Kidney capillary endothelial cell (primary cell): Measurements from ENCODE around the gene OGFR.

Experiments
- DNase-seq: peaks from one replicate; pipeline ENCODE4 v3.0.0-alpha.2; 2018; ENCODE audit warnings: low spot score

The OGFR gene

DNA sequence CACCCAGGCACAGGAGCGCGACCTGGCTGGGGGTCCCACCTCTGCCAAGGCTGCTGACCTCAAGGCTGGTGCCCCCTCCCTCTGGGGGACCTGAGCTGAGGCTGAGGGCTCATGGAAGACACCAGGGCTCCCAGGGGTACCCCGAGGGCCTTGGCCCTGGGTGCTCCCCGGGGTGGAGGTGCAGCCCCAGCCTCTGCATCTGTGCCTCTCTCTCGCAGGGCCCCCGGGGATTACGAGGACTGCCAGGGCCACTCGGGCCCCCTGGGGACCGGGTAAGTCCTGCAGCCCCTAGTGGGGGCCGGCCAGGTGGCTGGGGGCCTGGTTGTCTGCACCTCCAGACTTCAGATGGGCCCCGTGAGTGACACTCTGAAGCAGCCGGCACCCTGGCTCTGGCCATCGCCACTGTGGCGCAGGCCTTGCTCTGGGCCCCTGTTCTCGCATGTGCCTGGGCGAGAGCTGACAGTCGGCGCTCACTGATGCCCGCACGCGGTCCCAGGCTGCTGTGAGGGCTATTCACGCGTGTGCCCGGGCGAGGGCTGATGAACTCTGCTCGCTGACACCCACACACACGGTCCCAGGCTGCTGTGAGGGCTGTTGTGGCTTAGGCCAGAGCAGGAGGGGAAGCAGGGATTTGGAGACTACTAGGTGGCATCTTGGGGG is 21.5 kb downstream of the OGFR start:
- no peak for DNase-seq

DNA sequence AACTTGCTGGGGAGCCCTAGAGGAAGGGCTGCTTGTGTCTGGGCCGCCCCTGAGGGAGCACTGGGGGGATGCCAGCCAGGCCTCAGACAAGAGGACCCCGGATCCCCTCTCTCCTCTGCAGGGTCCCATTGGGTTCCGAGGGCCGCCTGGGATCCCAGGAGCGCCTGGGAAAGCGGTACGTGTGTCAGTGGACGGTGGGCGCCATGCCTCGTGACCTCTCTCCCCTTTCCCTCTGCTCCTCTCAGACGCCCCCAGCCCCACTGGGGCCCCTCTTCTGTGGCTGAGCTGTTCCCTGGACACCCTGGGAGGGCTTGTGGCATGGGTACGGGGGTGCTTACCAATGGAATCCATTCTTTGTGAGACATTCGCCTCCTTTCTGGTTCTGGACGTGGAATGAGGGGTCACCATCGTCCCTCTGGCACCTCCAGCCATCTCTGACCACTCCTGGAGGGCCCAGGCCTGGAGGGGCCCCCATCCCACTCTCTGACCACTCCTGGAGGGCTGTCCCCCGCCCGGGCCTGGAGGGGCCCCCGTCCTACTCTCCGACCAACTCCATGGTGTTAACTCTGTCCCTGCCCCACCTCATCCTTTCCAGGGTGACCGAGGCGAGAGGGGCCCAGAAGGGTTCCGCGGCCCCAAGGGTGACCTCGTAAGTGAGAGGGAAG is 22.1 kb downstream of the OGFR start:
- no peak for DNase-seq

DNA sequence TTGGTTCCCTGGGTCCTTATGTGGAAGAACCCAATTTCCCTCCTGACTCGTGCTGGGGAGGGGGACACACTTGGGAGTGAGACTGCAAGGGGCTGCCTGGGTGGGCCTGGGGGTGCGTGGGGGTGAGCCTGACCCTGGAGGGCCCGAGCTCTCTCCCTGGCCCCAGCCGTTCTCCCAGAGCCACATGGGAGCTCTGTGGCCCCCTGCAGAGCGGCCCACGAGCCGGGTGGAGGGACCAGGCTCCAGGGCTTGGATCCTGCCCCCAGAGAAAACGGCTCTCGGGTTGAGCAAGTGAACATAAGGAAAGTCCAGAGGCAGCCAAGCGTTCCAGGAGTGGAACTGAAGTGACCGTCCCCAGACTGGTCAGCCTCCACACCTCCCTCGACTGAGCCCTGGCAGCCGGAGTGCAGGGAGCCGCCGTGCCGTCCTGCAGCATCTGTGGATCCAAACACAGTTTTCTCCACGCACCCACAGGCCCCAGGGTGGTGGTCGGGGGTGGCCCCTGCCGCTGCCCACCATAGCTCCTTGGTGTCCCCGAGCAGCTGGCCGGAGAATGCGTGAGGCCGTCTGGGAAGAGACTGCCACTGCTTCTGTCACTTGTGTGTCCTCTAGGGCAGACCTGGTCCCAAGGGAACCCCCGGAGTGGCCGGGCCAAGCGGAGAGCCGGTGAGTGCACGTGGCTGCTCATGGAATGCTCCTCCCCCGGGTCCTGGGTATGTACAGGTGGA is 22.8 kb downstream of the OGFR start:
- no peak for DNase-seq

DNA sequence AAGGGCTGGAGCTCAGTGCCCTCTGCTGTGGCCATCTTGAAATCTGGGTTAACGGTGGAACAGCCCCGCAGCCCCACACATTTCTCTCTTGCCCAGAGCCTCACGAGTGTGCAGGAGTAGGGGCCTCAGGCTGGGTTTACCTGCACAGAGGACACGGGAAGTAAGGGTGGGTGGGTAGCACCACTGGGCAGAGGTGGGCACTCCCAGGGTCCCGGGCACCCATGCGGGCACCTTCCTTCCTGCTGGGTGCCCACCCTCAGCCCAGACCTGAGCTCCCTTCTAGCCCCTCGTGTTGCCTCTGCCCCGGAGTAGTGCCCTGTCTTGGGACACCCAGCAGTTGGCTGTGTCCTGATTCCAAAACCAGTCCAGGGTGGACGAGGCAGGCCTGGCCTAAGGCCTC is 23.4 kb downstream of the OGFR start:
- no peak for DNase-seq

DNA sequence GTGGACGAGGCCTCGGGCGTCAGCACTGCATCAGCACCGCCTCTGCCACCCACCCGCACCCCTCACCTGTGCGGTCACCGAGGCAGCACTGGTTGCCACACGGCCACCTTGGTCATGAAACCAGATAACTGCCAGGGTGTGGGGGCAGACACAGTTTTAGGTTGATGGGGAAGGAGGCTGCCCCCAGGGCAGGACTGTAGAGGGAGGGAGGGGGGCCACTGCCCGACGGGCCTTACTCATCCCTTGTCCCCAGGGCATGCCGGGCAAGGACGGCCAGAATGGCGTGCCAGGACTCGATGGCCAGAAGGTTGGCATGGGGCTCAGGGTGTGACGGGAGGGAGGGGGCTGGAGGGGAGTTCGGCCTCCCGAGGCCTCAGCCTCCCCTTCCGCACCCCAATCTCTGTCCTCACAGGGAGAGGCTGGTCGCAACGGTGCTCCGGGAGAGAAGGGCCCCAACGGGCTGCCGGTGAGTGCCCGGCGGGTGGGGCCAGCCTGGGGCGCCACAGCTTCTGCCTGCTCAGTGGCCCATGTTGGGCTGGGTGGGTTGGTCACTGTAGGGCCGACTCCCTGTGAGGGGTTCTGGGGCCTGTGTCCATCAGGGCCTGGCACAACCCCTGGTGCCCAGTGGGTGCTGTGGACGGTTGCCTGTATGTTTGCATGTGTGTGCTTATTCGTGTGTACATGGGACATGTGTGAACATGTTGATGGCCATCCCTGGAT is 24.0 kb downstream of the OGFR start:
- no peak for DNase-seq

DNA sequence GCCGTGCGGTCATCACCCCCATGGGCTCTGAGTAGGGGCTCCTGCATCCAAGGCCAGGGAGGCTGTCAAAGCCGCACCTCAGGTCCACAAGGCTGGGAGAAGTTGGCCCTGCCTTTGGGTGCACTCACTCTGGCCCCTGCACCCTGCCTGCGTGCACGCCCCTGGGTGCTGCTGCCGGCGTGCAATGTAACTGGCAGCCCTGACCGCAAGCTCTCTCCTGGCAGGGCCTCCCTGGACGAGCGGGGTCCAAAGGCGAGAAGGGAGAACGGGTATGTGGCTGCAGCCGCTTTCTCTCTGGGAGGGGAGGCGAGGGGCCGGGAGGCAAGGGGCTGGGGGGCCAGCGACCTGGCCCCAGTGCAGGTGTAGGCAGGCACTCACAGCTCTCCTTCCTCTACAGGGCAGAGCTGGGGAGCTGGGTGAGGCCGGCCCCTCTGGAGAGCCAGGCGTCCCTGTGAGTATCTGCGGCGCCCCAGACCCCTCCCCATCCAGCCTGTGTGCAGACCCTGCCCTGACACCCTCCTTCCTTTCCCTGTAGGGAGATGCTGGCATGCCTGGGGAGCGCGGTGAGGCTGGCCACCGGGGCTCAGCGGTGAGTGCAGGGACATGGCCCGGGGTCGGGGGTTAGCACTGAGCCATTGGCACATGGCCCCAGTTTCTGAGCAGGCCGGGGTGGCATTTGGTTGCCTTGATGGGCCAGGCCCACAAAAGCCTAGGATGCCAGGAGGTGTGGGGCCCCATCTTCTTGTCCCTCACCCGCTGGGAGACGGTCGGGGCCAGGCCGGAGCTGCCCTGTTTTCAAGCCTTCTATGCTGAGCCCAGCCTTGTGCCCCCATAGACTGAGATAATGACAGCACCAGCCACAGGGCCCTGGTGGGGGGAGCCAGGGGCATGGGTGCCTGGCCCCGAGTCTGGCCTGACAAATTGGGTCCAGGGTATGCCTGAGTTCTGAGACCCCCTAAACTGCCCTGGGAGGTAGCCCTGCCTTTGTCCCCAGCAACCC is 24.9 kb downstream of the OGFR start:
- DNase-seq = no peak

DNA sequence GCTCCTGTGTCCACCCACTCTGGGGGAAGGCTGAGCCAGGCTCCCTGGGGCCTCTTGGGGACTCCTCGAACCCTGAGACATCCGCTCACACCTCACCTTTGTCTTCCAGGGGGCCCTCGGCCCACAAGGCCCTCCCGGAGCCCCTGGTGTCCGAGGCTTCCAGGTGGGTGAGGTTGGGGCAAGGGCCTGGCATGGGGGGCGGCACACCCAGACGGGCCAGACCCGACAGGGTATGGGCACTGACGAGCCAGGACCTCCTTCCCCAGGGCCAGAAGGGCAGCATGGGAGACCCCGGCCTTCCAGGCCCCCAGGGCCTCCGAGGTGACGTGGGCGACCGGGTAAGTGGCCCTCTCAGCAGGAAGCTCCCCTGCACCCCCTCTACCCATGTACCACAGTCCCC is 25.6 kb downstream of the OGFR start:
- no peak for DNase-seq

DNA sequence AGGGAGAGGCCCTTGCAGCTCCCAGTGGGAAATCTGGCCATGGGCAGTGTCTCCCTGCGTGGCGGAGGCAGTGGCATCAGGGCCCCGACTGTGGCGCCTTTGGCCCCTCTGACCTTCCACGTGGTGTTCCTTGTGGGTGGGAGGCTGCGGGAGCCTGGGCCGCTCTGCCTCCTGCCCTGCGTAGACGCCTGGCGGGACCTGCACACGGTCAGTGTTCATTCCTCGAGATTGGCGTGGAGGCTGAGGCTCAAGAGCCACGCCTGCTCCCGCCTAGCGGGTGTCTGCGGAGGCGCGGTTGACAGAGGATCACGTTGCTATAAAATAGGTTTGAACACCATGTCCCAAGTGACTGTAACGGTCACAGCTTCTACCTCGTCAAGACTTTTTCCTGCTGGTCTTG is 26.2 kb downstream of the OGFR start:
- DNase-seq = no peak

DNA sequence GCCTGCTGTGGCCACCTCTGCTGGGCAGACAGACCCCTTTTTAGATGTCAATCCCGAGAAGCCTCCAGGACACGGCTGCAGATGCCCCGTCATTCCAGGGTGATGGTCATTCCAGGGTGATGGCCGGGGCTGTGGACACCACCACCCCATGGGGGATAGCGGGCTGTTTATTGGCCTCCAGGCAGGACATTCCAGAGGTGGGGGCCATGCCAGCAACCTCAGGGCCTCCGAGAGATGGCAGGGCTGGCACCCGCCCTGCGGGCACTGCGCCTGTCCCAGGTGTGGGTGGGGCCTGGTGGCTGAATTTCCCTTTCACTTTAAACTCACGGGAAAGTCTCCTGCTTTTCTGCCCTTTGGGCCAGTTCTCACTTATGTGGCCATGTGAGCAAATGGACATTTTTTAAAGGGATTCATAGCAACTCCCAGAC is 26.7 kb downstream of the OGFR start:
- no peak for DNase-seq

DNA sequence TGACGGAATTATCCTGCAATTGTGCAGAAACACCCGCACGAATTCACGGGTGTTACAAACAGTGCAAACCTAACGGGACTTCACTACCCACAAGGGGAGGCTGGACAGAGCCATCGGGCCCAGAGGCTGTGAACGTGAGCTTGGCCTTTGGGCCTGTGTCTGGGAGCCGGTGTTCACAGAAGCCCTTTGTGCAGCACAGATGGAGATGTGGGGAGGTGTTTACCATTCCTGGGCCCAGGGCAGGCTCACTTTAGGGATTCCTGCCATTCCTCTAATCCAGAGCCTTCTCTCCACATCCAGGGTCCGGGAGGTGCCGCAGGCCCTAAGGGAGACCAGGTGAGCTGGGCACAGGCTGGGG is 27.2 kb downstream of the OGFR start:
- DNase-seq = no peak

DNA sequence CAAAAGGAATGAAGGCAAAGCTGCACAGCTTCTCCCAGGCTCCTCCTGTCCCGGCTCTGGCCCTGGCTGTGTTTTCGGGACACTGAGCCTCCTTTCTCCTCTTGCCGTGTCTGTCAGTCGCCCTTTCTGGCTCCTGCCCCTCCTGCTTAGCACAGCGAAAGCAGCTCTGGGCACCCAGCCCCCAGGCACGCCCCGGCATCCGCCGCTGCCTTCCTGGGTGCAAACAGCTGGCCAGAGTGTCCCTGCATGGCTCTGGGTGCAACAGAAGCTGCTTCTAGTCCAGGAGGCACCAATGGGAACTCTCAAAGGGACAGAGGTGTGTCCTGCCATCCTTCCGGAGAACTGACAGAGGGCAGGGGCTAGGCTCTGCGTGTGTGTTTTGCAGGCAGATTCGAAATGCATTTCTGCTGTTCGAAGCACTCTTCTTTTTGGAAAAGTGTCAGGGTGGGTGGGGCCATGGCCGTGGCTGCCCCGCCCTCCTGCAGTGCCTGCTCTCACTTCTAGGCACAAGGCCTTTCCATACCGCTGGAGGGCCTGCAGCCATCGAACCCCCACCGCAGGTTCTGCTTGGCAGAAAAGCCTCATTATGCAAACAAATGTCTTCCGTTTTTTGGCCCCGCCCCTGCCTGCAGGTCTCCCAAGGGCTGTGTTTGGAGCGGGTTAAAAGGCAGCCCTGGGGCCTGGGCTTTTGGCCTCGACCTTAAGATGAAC is 27.7 kb downstream of the OGFR start:
- no peak for DNase-seq

DNA sequence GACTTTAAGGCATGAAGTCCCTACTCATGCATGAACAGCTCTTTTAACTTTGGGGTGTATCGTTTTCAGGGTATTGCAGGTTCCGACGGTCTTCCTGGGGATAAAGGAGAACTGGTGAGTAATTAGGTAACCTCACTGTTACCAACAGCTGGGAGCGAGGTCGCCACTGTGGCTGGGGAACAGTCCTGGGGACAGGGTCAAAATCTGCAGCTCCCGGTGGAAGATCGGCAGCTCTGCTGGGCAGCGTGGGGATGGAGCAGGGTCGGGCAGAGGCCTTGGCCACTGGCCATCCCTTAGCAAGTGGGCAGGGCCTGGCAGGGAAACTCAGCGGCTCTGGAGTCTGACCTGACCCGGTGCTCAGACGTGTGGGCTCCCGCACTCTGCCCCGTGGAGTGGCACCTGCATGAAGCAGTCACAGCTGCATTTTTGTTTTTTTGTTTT is 28.3 kb downstream of the OGFR start:
- DNase-seq = no peak

DNA sequence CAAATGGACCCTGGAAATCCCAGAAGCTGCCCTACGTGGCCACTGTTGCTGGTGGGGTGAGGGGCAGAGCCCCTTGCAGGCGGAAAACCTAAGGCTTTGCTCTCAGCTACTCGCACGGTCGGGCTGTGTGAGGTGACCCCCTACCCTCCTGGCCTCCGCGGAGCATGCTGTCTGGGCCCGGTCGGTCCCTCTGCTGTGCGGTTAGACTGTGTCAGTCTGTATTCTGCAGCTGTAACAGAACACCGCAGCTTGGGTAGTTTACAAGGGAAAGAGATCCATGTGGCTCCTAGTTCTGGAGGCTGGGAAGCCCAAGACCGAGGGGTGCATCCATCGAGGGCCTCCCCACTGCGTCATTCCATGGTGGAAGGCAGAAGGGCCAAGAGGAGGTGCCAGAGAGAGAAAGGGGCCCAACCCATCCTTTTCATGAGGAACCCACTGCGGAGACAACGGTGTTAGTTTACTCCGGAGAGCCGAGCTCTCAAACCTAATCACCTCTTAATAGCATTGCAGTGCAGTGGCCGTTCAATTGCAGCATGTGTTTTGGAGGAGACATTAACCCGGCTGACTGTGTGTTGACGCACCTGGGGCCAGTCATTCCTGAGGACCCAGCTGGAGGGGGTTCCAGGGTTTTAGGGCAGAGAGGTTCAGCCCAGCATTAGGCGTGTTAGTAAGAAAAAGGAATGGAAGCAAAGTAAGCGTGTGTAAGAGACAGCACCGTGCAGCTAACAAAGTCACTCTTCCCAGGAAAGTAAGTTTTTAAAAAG is 30.5 kb downstream of the OGFR start:
- no peak for DNase-seq

DNA sequence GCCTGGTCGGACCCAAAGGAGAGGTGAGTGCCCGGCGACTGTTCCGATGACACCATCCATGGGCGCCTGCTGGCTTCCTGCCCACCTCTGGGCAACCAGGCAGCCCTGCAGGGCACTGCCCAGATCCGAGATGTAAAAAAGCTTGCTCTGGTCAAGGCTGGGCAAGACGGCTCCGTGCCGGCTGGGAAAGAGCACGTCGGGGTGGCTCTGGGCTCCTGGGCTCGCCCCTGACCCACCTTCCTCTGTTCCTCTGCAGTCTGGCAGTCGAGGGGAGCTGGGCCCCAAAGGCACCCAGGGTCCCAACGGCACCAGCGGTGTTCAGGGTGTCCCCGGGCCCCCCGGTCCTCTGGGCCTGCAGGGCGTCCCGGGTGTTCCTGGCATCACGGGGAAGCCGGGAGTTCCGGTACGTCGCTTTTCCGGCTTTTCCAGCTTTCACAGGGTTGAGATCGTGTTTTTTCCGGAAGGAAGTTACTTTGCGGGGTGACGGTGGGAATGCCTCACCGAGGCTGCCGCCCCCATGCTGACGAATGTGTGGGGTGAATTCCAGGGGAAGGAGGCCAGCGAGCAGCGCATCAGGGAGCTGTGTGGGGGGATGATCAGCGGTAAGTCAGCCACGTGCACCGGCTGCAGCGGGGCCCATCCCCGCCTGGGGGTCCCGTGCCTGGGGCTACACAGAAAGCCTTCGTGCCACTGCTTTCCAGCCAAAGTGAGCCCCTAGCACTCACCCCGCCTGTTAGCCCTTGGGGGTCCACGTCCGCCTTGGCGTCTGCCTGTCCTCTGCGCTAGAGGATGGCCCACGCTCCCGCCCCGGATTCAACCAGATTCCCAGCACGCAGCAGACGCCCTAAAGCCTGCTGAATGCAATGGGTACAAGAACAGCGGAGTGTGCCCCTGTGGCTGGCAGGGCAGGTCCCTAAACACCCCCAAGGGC is 31.6 kb downstream of the OGFR start:
- DNase-seq = peak; percentile 36

DNA sequence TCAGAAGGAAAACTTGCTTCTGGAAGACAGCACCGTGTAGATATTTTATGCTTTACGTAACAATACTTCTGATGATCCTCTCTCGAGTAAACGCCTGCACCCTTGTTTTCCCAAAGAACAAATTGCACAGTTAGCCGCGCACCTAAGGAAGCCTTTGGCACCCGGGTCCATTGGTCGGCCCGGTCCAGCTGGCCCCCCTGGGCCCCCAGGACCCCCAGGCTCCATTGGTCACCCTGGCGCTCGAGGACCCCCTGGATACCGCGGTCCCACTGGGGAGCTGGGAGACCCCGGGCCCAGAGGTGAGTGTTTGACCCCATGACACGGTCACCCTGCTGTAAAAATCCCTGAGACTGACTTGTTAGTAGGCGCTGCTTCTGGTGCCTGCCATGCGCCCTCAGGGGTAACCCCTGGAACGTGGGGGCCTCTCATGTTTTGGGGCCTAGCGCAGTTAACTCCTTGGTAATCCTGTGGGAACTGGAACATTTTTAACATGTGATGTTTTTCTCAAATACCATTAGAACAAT is 32.4 kb downstream of the OGFR start:
- DNase-seq = no peak

DNA sequence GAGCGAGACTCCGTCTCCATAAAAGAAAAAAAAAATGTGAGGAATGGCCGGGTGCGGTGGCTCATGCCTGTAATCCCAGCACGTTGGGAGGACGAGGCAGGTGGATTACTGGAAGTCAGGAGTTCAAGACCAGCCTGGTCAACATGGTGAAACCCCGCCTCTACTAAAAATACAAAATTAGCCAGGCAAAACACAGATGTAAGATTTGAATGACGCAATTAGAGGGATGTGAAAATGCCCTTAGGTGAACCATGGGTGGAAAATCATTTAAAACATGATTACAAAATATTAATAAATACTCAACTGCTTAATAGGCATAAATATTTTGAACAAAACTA is 33.1 kb downstream of the OGFR start:
- no peak for DNase-seq

DNA sequence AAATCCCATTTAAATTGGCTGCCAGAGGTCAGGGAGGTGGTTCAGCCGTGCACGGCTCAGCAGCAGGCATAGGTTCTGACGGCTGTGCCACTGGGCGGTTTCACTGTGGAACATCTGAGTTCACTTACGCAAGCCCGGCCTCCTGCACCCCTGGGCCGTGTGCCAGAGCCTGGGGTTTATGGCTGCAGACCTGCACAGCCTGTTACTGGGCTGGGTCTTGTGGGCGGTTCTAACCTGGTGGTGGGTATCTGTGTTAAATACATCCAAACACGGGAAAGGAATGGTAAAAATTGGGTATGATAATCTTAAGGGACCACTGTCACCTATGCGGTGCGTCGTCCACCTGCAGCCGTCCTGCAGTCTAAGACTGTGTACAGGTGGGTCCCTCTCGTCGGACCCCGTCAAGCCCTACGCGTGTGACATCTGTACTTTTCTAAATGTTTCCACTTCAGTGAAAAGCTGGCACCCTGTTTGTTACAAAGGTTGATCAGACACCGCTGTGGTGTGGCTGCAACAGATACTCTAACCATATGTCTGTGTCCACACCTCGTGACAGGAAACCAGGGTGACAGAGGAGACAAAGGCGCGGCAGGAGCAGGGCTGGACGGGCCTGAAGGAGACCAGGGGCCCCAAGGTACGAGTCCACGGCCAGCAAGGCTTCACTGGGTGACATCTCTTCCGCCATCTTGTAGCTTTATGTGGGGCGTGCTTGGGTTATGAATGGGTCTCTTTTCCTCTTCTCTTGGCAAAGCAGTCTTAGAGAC is 33.7 kb downstream of the OGFR start:
- no peak for DNase-seq

DNA sequence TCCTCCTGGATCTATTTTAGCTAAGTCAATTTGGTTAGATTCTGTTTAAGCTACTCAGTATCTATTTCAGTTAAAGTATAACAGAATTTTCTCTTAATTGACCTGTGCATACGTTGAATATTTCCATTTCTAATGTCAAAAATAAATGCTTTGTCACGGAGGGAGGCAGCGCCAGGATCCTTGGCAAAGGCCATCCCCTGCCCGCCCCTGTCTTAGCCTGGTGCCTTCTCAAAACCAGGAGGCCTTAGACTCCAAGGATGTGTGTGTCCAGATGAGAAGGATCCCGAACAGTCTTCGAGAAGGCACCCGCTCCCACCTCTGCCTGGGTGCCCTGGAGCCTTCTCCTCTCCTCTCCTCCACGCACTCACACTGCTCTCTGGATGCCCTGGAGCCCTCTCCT is 34.6 kb downstream of the OGFR start:
- no peak for DNase-seq
